ENCODE results near the gene LSP1.

Gene LSP1

DNA sequence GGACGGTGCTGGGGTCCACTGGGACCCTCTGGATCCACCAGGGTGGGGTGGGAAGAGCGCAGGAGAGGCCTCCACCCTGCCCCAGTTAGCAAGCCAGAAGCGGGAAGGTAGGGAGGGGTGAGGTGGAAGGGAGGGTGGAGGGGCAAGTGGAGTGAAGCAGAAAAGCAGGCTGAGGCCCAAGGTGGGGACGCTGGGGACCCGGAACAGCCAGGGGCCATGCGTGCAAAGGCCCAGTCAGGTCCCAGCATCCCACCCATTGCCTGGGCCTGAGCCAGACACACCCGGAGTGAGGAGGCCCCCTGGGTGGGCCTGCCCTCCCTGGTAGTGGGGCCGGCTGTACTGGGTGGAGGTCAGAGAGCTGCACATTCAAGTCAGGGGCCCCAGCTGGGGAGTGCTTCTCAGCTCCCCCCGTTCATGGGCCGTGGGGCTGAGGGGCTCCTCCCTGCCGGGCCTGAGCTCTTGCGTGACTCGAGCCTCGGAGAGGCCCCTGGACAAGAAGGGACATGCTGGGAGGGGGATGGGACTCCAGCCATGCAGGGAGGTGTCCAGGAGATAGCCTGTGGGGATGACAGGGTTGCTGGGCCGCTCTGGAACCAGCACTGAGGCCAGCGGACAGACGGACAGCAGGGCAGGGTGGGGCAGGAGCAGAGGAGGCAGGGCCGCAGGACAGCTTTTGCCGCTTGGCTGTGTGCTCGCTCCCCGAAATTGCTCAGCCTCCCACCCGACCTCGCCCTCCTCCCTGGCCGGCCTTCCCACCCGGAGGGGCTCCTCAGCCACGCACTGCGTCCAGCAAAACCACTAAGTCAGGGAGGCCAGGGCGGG, 74.4 kb downstream of the LSP1 start:
- no peak for DNase-seq (ENCODE audit: low read depth in 4 of 4, low spot score in 1 of 4)

DNA sequence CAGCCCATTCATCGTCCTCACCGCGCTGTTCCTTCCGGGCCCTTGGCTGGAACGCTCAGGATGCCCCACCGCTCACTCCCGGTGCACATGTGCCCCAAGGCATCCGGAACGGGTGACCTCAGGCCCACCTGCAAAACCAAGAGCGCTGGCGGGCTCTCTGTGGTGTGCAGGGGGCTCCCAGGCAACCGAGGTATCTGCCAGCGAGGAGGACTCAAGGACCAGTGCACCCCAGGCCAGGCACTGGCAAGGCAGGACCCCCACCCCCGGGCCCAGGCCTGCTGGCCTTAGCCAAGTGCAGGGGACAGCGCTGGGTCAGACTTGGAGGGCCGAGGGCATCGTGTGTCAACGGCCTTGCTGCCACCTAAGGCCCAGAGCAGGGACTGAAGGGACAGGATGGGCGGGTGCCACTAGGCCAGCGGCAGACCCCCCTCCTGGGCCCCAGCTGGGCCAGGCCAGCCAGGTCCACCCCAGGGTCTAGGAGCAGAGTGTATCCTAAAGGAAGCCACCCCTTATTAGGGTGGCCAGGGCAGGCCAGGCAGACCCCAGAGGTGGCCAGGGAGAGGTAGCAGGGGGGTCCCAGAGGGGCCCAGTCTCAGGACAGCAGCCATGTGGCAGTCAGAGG, 75.1 kb downstream of the LSP1 start:
- no peak for DNase-seq (ENCODE audit: low read depth in 4 of 4, low spot score in 1 of 4)

DNA sequence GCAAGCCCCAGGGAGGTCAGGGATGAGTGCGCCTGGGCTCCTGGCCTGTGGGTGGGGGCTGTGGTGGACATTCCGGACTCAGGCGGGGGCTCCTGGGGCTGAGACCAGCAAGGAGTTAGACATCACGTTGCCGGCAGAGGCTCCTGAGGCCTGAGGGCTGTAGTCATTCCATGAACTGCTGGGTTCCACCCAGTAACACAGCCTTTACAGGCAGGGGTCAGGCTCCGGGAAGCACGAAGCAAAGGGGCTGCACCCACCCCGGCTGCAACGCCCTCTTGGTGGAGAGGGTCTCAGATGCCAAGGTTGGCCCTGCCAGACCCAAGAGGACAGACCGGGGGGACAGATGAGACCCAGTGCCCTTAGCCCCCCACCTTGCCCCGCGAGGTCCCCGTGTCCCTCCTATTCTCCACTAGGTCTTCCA, 75.6 kb downstream of the LSP1 start:
- DNase-seq (ENCODE audit: low read depth in 4 of 4, low spot score in 1 of 4): no peak

DNA sequence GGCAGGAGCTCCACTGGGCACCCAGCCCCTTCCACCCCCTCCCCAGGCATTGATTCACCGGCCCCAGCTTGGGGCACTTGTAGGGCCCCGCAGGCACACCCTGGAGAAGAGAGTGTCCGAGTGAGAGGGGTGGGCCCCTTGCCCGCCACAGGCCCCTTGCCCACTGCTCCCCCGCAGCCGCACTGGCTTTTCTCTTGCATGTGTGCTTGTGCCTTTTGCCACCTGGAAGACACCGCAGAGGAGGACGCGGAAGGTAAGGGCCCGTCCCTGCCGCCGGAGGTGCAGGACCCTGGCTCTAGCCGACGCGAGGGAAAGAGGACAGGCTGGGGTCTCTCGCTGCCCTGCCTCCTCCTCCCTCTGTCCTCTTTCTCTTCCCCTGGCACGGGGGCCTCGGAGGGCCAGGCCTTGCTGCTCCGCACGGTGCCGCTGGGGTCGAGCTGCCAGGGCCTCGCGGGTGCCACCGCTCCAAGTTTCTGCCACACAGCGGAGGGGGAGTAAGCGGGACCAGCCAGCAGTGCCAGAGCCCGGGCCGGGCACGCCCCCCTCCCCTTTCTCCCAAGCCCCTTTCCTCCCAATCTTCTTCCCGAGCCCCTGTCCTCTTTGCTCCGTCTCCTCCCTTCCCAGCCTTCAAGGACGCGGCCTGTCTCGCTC, 76.1 kb downstream of the LSP1 start:
- DNase-seq (ENCODE audit: low read depth in 4 of 4, low spot score in 1 of 4): no peak

DNA sequence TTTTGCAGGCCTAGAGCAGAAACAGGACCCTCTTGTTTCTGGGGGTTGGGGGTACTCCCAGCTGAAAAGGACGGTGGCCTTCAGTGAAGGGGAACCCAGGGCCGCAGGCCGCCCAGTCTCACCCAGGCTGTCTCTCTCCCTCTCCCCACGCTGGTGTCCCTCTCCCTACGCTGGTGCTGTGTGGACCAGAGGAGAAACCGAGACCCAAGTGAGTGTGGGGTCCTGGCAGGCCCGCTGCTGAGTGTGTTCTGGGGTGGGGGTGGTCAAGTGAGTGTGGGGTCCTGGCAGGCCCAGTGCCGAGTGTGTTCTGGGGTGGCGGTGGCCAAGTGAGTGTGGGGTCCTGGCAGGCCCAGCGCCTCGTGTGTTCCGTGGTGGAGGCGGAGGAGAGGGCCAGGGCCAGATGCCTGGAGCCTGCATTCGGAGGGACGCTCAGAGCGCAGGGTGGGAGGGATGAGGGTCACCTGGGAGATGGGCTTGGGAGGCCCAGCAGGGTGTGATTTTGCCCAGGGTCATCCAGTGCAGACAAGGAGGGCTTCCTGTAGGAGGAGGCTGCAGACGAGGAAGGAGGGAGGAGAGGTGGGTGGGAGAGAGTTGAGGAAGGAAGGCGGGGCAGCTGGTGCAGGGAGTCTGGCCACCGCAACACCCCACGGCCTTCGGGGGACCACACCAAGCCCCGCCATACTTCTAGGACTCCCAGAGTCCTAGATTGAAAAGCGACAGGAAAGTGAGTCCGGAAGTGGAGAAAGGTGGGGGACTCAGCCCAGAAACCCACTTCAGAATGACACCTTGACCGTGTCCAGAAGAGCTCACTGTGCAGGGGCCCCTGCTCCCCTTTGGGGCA, 77.0 kb downstream of the LSP1 start:
- no peak for DNase-seq (ENCODE audit: low read depth in 4 of 4, low spot score in 1 of 4)

DNA sequence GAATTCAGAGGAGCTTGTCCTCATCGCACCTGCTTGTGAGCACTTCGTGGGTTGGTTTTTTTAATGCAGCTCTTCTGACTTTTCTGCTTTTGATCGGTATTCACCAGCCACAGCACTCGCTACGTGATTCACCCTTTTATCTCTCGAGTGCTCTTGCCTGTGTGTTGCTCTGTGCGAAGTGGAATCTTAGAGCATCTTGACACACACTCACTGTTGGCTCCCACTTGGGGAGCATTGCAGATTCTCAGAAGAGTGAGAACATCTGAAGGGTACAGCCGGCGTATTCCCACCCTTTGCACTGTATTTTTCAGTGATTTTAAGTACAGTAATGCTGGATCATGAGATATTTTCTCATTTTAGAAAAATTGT, 77.6 kb downstream of the LSP1 start:
- no peak for DNase-seq (ENCODE audit: low read depth in 4 of 4, low spot score in 1 of 4)

DNA sequence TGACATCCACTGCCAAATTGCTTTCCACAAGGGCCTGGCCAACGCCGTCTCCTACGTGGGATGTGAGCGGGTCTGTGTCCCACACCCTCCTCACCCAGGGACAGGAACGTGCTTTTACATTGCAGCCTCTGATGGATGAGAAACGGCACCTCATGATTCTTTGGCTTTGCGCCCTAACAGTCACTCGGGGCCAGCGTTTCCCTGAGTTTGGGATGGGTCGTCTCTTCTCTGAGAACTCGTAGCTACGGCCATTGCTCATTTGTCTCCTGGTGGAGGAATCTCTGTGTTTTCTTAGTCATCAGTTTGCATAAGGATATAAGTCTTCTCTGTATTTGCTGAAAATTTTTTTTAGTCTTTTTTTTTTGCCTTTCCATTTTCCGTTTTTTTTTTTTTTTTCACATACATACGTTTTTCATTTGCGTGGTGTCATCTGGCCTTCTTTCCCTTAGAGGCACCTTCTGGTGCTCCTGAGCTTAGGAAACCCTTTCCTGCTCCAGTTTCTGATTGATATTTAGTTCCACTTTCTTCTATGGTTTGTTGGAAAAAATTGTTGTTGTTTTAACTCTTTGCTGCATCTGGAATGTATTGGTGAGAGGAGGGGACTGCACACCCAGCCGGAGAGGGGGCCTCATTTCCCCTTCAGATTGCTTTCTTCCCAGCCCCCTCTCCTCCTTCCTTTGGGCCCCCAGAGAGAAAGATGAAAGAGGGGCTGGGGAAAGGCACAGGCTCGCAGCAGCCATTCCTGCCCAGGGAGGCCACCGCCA, 78.6 kb downstream of the LSP1 start:
- no peak for DNase-seq (ENCODE audit: low read depth in 4 of 4, low spot score in 1 of 4)

DNA sequence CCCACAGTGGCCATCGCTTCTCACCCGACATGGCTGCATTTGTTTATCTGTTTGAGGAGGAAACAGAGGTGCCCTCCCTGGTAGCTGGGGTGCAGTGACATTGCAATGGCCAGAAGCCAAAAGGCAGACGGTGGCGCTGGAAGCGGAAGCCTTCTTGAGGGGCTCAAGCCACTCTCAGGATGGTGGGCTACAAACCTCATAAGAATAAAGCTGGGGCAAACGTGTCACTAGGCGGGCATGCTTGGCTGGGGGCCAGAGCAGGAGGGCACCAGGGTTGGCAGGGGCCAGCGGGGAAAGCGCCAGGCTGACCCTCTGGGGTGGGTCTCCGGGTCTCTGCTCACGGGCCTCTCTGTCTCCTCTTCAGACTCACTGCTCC, 79.2 kb downstream of the LSP1 start:
- DNase-seq (ENCODE audit: low read depth in 4 of 4, low spot score in 1 of 4): no peak

DNA sequence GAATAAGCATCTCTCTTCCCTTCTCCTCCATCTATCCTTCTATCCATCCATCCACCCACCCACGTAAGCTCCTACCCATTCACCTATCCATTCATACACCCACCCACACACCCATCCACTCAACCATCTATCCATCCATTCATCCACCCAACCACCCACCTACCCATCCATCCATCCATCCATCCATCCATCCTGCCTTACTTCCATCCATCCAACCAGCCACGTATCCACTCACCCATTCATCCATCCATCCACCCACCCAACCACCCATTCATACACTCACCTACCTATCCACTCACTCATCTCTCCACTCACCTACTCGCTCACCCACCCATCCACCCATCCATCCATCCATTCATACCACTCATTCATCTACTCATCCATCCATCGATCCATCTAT, 79.8 kb downstream of the LSP1 start:
- no peak for DNase-seq (ENCODE audit: low read depth in 4 of 4, low spot score in 1 of 4)

DNA sequence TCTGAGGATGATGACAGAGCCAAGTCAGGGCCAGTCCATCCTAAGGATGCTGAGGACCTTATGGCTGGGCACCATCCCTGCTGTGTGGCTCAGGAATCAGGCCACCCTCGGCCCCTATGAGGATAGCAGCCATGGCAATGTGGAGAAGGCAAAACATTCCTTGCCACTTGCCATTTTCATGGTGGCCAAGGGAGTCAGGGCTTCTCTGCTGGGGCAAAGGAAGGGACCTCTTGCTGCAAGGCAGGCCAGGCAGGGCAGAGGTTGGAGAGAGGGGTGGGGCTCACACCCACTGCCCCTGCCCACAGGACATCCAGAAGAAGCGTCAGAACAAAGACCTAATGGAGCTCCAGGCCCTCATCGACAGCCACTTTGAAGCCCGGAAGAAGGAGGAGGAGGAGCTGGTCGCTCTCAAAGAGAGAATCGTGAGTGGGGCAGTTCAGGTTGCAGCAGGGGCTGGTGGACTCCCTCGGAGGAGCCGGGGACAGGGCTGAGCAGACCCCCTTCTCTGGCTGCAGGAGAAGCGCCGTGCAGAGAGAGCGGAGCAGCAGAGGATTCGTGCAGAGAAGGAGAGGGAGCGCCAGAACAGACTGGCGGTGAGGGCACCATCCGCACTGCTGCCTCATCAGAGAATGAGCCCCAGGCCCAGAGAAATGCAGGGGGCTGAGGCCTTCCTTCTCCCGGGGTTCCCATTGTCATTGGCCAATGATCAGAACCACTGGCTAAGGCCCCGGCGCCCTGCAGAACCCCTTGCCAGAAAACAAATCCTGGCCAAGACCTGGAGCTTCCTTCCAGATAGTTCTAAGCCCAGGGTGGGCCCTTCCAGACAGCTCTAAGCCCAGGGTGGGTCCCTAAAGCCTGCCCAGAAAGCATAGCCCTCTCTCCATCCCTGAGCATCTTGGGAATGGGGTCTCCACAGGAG, 80.8 kb downstream of the LSP1 start:
- no peak for DNase-seq (ENCODE audit: low read depth in 4 of 4, low spot score in 1 of 4)

DNA sequence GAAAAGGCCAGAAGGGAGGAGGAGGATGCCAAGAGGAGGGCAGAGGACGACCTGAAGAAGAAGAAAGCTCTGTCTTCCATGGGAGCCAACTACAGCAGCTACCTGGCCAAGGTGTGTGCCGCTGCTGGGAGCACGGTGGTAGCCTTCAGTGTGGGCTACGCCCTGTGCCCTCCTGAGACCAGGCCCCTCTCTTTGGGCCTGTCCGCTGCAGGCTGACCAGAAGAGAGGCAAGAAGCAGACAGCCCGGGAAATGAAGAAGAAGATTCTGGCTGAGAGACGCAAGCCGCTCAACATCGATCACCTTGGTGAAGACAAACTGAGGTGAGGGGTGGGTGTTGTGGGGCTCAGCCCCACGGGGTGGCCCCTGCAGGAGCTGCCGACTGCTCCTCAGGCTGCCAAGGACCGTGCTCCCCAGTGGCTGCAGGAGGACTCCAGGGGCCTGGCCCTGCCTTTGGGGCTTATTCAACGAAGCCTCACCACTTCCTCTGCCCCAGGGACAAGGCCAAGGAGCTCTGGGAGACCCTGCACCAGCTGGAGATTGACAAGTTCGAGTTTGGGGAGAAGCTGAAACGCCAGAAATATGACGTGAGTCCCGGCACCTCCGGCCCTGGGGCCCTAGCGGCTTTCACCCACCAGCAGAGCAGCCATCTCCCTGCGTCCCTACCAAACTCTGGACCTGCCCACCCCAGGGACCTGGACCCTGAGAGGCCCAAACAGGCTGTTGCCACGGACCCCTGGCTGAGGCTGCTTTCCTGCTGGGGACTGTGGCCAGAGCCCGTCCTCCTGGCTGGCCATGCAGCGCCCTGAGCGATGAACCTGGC, 81.7 kb downstream of the LSP1 start:
- no peak for DNase-seq (ENCODE audit: low read depth in 4 of 4, low spot score in 1 of 4)

DNA sequence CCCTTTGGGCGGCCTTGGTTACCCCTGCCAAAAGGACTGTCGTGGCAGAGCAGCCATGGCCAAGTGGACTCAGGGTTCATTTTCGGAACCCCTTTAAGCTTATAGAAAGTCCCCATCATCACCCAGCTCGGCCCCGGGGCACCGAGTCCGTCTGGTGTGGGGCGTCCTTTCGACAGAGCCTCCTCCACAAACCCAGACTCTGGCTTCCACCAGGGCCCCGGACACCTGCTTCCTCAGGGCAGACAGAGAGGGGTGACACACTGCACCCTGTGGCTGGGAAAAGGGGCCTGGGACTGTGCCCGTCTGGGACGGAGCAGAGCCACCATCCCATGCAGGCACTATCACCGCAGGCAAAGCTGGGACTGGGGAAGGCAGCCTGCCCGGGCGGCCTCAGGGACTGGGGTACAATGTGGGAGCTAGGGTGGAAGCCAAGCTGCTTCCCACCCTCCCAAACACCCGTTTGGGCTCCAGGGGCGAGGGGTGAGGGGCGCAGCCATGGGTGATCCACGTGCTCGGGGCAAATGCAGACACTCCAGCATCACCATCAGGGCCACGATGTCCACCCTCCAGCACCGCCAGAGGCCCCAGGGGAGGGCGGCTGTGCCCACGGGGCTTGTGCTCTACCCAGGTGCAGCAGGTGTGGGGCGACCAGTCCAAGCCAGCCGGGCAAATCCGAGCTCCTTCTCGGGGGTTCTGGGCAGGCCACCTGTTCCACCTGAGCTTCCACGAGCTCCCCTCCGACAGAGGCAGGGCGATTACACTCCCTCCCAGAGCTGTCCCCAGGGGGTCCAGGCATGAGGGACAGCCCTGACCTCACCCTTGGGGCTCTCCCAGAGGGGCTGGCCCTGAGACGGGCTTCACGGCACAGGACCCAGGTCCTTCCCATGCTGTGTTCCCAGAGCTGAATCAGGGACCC, 82.5 kb downstream of the LSP1 start:
- no peak for DNase-seq (ENCODE audit: low read depth in 4 of 4, low spot score in 1 of 4)

DNA sequence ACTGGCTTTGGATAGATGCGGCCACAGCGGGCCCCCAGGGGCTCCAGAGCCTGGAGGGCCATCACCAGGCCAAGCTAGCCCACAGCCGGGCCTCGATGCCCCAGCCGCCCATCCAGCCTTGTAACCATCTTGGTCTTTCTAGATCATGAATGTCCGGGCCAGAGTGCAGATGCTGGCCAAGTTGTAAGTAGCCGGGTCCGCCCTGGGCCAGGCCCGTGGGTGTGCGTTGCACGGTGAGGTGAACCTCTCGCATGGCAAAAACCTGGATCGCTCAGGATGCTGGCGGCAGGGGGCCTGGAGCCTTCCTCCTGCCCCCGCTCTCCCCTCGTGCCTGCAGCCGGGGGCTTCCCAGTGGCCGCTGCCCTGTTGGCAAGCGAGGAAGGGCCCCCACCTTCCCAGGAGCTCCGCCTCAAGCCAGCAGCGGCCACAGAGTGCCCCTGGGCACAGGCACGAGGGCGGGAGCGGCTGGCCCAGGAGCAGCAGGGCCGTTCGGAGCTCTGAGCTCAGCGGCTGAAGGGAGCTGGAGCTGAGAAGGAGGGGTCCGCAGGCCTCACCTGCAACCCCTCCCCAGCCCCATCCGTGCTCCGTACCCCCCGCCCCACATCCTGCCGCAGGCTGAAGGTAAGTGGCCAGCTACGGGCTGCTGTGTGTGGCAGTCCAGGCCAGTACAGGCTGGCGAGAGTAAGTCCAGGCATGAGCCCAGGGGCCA, 83.3 kb downstream of the LSP1 start:
- no peak for DNase-seq (ENCODE audit: low read depth in 4 of 4, low spot score in 1 of 4)

DNA sequence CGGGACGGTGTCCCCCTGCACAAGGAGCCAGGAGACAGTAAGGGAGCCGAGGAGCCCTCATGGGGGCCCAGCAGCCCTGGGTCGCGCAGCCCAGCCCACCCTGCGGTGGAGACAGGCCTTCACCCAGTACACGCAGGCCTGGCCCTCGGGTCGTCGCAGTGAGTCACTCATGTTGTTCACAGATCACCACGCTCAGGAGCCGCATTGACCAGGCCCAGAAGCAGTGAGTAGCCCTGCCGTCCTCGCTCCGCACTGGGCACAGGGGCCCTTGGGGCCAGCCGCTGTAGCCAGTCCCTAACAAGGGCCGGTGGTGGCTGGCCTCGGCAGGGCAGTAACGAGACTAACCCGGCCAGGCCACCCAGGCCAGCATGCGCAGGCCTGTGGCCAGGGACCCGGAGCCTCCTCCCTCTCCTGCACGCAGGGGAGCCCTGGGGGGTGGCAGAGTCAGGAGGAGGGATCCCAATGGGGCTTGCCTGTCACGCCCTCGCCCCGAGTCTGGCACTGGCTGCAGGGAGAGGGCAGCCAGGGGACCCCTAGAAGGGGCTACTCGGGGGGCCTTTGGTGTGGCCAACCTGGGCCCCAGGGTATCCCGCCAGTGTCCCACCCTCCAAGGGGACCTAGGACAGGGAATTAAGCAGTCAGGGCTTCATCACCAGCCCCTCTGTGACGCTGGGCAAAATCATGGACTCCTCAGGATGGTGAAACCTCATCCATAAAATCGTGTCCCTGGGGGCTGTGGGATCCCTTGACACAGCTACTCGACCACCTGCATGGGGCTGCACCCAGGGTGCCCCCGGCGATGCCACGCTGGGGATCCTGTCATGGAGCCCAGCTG, 84.1 kb downstream of the LSP1 start:
- DNase-seq (ENCODE audit: low read depth in 4 of 4, low spot score in 1 of 4): no peak

DNA sequence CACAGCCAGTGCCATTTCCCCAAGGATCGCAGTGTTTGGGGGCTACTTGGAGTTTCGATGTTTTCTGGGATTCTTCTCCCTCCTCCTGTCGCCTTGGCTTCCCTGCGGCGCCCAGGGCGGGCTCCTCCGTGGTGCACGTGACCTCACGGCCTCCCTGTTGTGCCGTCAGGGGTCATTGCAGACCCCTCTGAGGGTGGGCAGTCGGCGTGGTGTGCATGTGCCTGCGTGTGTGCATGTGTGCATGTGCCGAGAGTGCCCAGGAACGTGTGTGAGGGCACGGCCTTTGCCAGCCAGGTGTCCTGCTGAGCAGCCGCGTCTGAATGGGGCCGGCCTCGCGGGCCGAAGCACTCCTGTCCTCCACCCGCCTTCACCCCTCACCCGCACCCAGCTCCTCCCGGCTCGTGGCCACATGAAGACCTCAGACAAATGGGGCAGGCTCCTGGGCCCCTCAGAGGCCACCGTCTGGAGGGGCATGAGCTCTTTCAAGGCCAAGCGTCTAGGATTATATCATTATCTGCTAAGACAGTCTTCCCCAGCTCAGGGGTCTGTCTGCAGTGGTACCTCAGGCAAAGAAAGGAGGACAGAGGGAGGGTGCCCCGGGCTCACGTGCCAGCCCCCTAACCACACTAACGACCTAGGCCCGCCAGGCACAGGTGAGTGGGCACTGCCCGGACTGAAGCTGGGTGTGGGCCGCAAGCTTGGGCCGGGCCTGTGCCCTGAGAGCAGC, 84.9 kb downstream of the LSP1 start:
- no peak for DNase-seq (ENCODE audit: low read depth in 4 of 4, low spot score in 1 of 4)

All from stimulated activated CD4-positive, alpha-beta T cell treated with anti-CD3 and anti-CD28 coated beads, Interleukin-1b, Interleukin-23, amount 100 ng/mL, for 24 hours (primary cell).